ENCODE results near the gene RAD51D. TPM values are rescaled to one million over a fixed set of nuclear protein-coding genes. Genes with fewer than 3 reads are reported as not detected.
A peak's percentile ranks its signal among the peaks of the same experiment; 100 is the strongest.

Gene RAD51D
- total and polyA plus RNA-seq, 2 donors (not counting 1 experiment from before 2014, with no cell fraction given): 12.6 to 15.6 TPM

- no peak overlapping the region for H3K4me2 ChIP-seq (ENCODE audit: extremely low read depth, insufficient read depth, low read length)
- H3K36me3 ChIP-seq (ENCODE audit: control insufficient read depth, insufficient read depth, low read length): peaks cover 27% of the 10 kb centered on the region
- H3K4me3 ChIP-seq (replicated peaks in 1 of 4; ENCODE audit: control extremely low read depth in 1 of 4, insufficient read depth in 1 of 4, low read depth in 3 of 4, low read length in 4 of 4): no peak overlapping the region
- H2AFZ ChIP-seq (ENCODE audit: low read length): no peak overlapping the region
- no peak for TF ChIP-seq EZH2 (IDR thresholded peaks at IDR 0.05; ENCODE audit: low read length, missing control alignments)
- H3K9ac ChIP-seq (ENCODE audit: insufficient read depth, low read length): no peak overlapping the region
- no peaks in the 10 kb centered on the region for H3K27me3 ChIP-seq (ENCODE audit: control insufficient read depth, insufficient read depth, low read length)
- H3K9me3 ChIP-seq (ENCODE audit: control insufficient read depth, insufficient read depth, low read depth, low read length): no peaks in the 10 kb centered on the region
- H4K20me1 ChIP-seq (ENCODE audit: control insufficient read depth, extremely low read depth, insufficient read depth, low read length): no peaks in the 10 kb centered on the region
- no peak overlapping the region for H3K27ac ChIP-seq (ENCODE audit: insufficient read depth, low read length)
- H3K79me2 ChIP-seq (ENCODE audit: control insufficient read depth, insufficient read depth, low read length): no peaks in the 10 kb centered on the region
- no peak for DNase-seq (ENCODE audit: low read depth in 2 of 2)
- peaks cover 22% of the 10 kb centered on the region for H3K4me1 ChIP-seq (ENCODE audit: control insufficient read depth, extremely low read depth, insufficient read depth, low read length)
These were observed 12.4 kb upstream of the RAD51D start for GRCh38 chr17:35132099-35132498.

- no peak overlapping the region for H3K27ac ChIP-seq (ENCODE audit: insufficient read depth, low read length)
- peaks cover 24% of the 10 kb centered on the region for H3K4me1 ChIP-seq (ENCODE audit: control insufficient read depth, extremely low read depth, insufficient read depth, low read length)
- H3K4me3 ChIP-seq (replicated peaks in 1 of 4; ENCODE audit: control extremely low read depth in 1 of 4, insufficient read depth in 1 of 4, low read depth in 3 of 4, low read length in 4 of 4): no peak overlapping the region
- peaks cover 23% of the 10 kb centered on the region for H3K36me3 ChIP-seq (ENCODE audit: control insufficient read depth, insufficient read depth, low read length)
- H3K79me2 ChIP-seq (ENCODE audit: control insufficient read depth, insufficient read depth, low read length): no peaks in the 10 kb centered on the region
- H3K9me3 ChIP-seq (ENCODE audit: control insufficient read depth, insufficient read depth, low read depth, low read length): no peaks in the 10 kb centered on the region
- DNase-seq (ENCODE audit: low read depth in 2 of 2): no peak
- no peaks in the 10 kb centered on the region for H3K27me3 ChIP-seq (ENCODE audit: control insufficient read depth, insufficient read depth, low read length)
- H2AFZ ChIP-seq (ENCODE audit: low read length): no peak overlapping the region
- no peak overlapping the region for H3K4me2 ChIP-seq (ENCODE audit: extremely low read depth, insufficient read depth, low read length)
- H3K9ac ChIP-seq (ENCODE audit: insufficient read depth, low read length): no peak overlapping the region
- TF ChIP-seq CTCF (conservative IDR thresholded peaks at IDR 0.05 in 1 of 2, IDR thresholded peaks at IDR 0.05 in 1 of 2; ENCODE audit: low read depth in 1 of 2, low read length in 2 of 2): no peak
- no peak for TF ChIP-seq EZH2 (IDR thresholded peaks at IDR 0.05; ENCODE audit: low read length, missing control alignments)
- H4K20me1 ChIP-seq (ENCODE audit: control insufficient read depth, extremely low read depth, insufficient read depth, low read length): no peaks in the 10 kb centered on the region
These were observed 10.7 kb upstream of the RAD51D start for GRCh38 chr17:35130392-35130791.

- H3K4me1 ChIP-seq (ENCODE audit: control insufficient read depth, extremely low read depth, insufficient read depth, low read length): peaks cover 24% of the 10 kb centered on the region
- H3K9ac ChIP-seq (ENCODE audit: insufficient read depth, low read length): no peak overlapping the region
- peaks cover 21% of the 10 kb centered on the region for H3K36me3 ChIP-seq (ENCODE audit: control insufficient read depth, insufficient read depth, low read length)
These were observed 10.3 kb upstream of the RAD51D start for GRCh38 chr17:35129973-35130351.

More at GRCh38 chr17:35129973-35130351, 10.3 kb upstream of the RAD51D start:
- Histone ChIP-seq H3K4me2 (ENCODE audit: extremely low read depth, insufficient read depth, low read length) (no peak overlapping the region), H3K27ac (ENCODE audit: insufficient read depth, low read length) (no peak overlapping the region), H3K79me2 (ENCODE audit: control insufficient read depth, insufficient read depth, low read length) (no peaks in the 10 kb centered on the region), H3K9me3 (ENCODE audit: control insufficient read depth, insufficient read depth, low read depth, low read length) (no peaks in the 10 kb centered on the region), H3K4me3 (replicated peaks in 1 of 4; ENCODE audit: control extremely low read depth in 1 of 4, insufficient read depth in 1 of 4, low read depth in 3 of 4, low read length in 4 of 4) (no peak overlapping the region), H4K20me1 (ENCODE audit: control insufficient read depth, extremely low read depth, insufficient read depth, low read length) (no peaks in the 10 kb centered on the region), H2AFZ (ENCODE audit: low read length) (no peak overlapping the region), H3K27me3 (ENCODE audit: control insufficient read depth, insufficient read depth, low read length) (no peaks in the 10 kb centered on the region)
- peak; percentile 36 to 38 for DNase-seq (ENCODE audit: low read depth in 2 of 2)
- no peak for TF ChIP-seq EZH2 (IDR thresholded peaks at IDR 0.05; ENCODE audit: low read length, missing control alignments)
- TF ChIP-seq CTCF (conservative IDR thresholded peaks at IDR 0.05 in 1 of 2, IDR thresholded peaks at IDR 0.05 in 1 of 2; ENCODE audit: low read depth in 1 of 2, low read length in 2 of 2): no peak

Data from fibroblast of lung (primary cell).